ENCODE measurements around the gene TMEM59L. TPM values are rescaled to one million over a fixed set of nuclear protein-coding genes. Genes with fewer than 3 reads are reported as not detected.

The TMEM59L gene
- total RNA-seq, 1 donor from 2014 or later: 0.23 TPM

DNA sequence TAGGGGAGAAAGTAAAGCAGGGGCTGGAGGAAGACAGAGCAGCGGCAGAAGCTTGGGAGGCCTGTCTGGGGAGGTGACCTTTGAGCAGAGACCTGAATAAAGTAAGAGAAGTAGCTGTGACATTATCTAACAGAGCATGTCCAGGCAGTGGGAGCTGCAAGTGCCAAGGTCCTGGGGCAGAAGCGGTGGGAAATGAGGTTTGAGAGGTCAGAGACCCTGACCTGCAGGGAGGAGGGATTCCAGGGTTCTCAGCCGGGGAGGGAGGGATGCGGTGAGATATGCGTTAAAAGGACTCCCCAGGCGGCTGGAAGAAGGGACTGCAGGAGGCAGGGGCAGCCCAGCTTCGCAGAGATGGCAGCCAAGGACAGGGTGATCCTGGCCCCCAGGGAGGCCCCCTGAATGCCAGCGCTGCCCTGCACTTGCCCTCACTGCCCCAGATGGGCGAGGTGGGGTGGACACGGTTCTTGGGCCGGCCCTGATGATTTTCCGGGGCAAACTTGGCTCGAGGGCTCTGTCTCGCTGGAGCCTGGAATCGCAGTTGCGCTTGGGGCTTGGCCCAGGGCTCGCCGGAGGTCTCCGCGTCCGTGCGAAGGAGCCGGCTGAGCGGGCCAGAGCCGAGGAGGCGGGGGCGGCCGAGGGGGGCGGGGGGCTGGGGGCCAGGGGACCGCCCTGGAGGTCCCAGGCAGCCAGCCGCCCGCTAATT is 9.3 kb upstream of the TMEM59L start:
- TF ChIP-seq, protein P1, sequence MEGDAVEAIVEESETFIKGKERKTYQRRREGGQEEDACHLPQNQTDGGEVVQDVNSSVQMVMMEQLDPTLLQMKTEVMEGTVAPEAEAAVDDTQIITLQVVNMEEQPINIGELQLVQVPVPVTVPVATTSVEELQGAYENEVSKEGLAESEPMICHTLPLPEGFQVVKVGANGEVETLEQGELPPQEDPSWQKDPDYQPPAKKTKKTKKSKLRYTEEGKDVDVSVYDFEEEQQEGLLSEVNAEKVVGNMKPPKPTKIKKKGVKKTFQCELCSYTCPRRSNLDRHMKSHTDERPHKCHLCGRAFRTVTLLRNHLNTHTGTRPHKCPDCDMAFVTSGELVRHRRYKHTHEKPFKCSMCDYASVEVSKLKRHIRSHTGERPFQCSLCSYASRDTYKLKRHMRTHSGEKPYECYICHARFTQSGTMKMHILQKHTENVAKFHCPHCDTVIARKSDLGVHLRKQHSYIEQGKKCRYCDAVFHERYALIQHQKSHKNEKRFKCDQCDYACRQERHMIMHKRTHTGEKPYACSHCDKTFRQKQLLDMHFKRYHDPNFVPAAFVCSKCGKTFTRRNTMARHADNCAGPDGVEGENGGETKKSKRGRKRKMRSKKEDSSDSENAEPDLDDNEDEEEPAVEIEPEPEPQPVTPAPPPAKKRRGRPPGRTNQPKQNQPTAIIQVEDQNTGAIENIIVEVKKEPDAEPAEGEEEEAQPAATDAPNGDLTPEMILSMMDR (conservative IDR thresholded peaks at IDR 0.05; ENCODE audit: low read depth, low read length): peak; percentile 29
- no peak for DNase-seq (ENCODE audit: low read depth)
- no peak overlapping the region for H3K4me3 ChIP-seq (ENCODE audit: low read depth, low read length)

DNA sequence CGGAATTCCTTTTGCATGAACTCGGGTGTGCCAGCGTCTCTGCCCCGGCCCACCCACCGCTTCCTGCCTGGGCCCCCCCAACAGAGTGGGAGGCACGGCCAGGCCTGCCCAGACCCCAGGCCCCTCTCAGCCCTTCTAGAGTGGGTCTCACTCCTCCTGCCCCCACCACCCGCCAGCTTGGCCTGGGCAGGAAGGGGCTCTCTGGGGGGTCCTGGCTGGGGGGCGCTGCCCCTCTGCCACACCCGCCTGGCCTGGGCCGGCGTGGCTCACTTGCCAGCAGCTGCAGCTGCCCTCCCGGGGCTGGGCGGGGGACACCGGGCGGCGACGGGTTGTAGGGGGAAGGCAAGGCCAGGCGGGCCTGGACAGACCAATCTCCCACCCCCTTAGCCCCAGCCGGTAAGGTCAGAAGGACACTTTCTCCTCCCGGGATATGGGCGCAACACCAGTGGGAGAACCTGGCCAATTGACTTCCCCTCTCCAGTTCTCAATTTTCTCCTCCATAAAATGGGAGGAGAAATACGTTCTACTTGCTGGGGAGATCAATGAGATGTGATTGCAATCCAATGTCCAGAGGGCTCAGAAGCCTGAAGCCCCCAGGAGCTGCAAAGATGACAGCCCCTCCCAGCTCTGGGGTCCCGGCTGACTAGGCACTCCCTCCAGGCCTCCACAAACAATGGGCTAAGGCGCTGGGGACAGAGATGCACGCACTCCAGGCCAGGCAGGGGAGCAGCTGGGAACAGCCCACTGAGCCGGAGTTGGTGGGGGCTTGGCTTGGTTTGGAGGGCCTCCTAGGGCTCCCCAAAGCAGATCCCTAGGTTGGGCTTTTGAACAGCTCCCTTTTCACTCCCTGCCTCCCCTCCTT is 8.5 kb upstream of the TMEM59L start:
- DNase-seq (ENCODE audit: low read depth): no peak
- no peak overlapping the region for H3K4me3 ChIP-seq (ENCODE audit: low read depth, low read length)
- TF ChIP-seq, protein P1 (conservative IDR thresholded peaks at IDR 0.05; ENCODE audit: low read depth, low read length): no peak

DNA sequence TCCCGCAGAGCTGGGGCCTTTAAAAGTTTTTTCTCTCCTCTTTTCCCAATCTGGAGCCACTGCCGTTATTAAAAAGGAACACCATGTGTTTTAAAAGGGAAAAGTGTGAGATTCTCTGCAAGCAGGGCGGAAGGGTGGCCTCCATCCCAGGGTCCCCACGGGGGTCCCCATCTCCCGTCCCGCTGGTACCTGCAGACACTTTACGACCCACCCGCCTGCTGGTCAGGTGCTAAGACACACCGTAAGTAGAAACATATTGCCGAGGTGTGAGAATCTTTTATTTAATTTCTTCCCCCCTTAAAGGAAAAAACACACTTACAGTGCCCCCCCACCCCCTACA is 7.9 kb upstream of the TMEM59L start:
- no peak overlapping the region for H3K4me3 ChIP-seq (ENCODE audit: low read depth, low read length)
- DNase-seq (ENCODE audit: low read depth): no peak
- TF ChIP-seq, protein P1 (conservative IDR thresholded peaks at IDR 0.05; ENCODE audit: low read depth, low read length): no peak

DNA sequence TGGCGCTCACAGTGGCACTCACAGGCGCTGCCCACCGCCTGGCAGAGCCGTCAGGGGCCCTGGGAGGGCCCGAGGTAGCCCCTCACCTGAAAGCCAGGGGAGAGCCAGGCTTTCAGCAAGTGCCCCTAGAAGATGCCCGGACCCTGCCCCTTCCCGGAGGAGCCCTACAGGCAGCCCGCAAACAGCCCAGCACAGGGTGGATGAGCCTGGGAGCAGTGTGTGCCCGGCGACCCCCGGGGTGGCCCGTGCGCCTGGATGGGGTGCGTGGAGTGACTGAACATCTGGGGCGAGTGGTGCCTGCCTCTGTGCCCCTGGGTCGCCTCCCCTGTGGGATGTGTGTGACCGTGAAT is 7.5 kb upstream of the TMEM59L start:
- no peak overlapping the region for H3K4me3 ChIP-seq (ENCODE audit: low read depth, low read length)
- TF ChIP-seq, protein P1 (conservative IDR thresholded peaks at IDR 0.05; ENCODE audit: low read depth, low read length): no peak
- no peak for DNase-seq (ENCODE audit: low read depth)

DNA sequence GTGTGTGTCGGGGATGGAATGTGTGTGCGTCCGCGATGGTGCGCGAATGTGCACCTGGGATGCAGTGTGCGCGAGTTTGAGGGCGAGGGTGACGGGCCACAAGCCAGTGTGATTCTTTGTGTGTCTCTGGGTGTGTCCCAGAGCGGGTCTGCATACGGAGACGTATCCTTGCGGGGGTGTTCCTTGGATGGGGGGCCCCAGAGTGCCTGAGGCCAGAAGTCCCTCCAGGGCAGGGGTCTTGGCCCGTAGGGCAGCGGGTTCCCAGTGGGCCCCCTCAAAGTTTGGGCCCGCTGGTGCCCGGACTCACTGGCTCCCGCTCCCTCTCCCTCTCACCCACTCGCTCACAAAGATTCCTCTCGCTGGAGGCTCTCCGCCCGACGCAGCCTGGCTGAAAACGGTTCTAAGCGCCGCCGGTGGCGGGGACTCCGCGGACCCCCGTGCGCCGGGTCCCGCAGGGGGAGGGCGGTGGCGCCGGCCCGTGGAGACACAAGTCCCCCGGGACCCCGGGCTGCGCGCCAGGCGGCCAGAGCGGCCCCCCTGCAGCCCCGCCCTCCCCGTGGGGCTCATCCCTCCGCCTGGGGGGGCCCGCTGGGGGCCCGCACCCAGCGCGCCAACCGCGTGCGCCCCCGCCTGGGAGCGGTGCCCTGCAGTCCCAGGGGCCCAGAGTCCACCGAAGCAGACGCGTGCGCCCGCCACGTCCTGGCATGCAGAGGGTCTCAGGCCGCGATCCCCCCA is 7.0 kb upstream of the TMEM59L start:
- TF ChIP-seq, protein P1 (conservative IDR thresholded peaks at IDR 0.05; ENCODE audit: low read depth, low read length): no peak

DNA sequence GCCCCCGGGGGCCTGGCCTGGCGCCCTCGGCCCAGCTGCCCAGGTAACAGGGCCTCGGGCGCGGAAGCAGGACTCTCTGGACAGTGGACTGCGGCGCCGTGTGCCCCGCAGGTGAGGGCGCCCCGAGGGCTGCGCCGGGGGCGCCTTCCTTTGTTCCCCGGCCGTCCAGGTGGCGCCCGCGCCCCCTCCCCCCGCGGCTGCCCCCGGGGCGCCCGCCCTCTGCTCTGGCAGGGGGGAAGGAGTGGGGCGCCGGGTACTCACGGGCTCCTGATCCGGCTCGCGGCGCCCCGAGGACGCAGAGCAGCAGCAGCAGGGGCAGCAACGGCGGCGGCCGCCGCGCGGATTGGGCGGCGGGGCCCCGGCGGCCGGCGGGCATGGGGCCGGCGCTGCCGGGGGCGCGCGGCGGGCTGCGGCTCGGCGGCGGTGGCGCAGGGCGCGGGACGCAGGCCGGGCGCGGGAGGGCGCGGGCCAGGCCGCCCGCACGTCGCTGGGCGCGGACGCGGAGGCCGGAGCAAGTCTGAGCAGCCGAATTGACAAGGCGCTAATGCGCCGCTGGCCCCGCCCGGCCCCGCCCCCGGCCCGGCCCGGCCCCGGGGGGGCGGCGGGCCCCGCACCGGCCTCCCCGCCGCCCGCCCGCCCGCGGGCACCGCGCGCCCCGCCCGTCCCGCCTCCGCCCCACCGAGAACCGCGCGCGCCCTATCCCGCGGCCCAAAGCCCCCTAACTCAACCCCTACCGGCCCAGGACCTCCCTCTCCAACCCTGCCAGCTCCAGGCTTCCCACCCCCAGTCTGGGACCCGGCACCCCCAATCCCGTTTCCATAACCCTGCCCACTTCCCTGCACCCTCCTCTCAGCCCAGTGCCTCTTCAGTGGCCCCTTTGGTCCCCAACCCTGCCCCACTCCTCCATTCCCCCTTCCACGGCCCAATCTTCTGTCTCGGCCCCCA is 6.1 kb upstream of the TMEM59L start, which contains the start of gene CRLF1:
CRLF1 (minus strand) TSS at position 519 of the 945 bp plus-strand sequence; CDS start at position 376, 143 bp downstream.
- H3K4me3 ChIP-seq (ENCODE audit: low read depth, low read length): no peak within 1 kb of the TSS
- no peak for DNase-seq (ENCODE audit: low read depth)
- TF ChIP-seq, protein P1 (conservative IDR thresholded peaks at IDR 0.05; ENCODE audit: low read depth, low read length): no peak

More for the DNA sequence above, 7.0 kb upstream of the TMEM59L start:
- H3K4me3 ChIP-seq (ENCODE audit: low read depth, low read length): no peak overlapping the region
- DNase-seq (ENCODE audit: low read depth): no peak
